Karpas-422 (cell line): ENCODE measurements around the gene WWOX. TPM values are rescaled to one million over a fixed set of nuclear protein-coding genes. Genes with fewer than 3 reads are reported as not detected.

Experiments used
- DNase-seq: peaks from one replicate; pipeline ENCODE4 v3.0.0-alpha.2; 2015
- H2AFZ ChIP-seq: fragments of 200-600 bp; sonication (generic); 2 replicates; pipeline ENCODE4 v1.6.1; 2014; ENCODE audit warnings: antibody characterized with exemption, low read length, mixed read lengths
- H3K27ac ChIP-seq: fragments of 200-600 bp; sonication (generic); 2 replicates; pipeline ENCODE4 v1.5.1; 2014; ENCODE audit warnings: mild to moderate bottlenecking, low read length, moderate library complexity
- H3K27me3 ChIP-seq: fragments of 200-600 bp; sonication (generic); 2 replicates; pipeline ENCODE4 v1.6.1; 2014; ENCODE audit warnings: low read length, mixed read lengths
- H3K36me3 ChIP-seq: fragments of 200-600 bp; sonication (generic); 2 replicates; pipeline ENCODE4 v1.6.1; 2014; ENCODE audit warnings: low read length, mixed read lengths; ENCODE audit not compliant: insufficient read depth
- H3K4me1 ChIP-seq: fragments of 200-600 bp; sonication (generic); 2 replicates; pipeline ENCODE4 v1.6.1; 2014; ENCODE audit warnings: mild to moderate bottlenecking, low read length, mixed read lengths
- H3K4me2 ChIP-seq: fragments of 200-600 bp; sonication (generic); 2 replicates; pipeline ENCODE4 v1.6.1; 2014; ENCODE audit warnings: low read length, low read depth, mild to moderate bottlenecking; ENCODE audit not compliant: poor library complexity, severe bottlenecking
- H3K4me3 ChIP-seq: fragments of 200-600 bp; sonication (generic); 2 replicates; pipeline ENCODE4 v1.5.1; 2014; ENCODE audit warnings: mild to moderate bottlenecking, antibody characterized with exemption, low read length, mixed read lengths
- H3K79me2 ChIP-seq: fragments of 200-600 bp; sonication (generic); 2 replicates; pipeline ENCODE4 v1.6.1; 2014; ENCODE audit warnings: mild to moderate bottlenecking, low read length, mixed read lengths
- H3K9ac ChIP-seq: fragments of 200-600 bp; sonication (generic); 2 replicates; pipeline ENCODE4 v1.6.0; 2014; ENCODE audit warnings: low read length
- H3K9me2 ChIP-seq: fragments of 200-600 bp; sonication (generic), shearing (Covaris generic); replicated peaks from 2 replicates; pipeline ENCODE4 v1.6.0; 2014; ENCODE audit warnings: mild to moderate bottlenecking, low read length, moderate library complexity; ENCODE audit not compliant: insufficient read depth
- H3K9me3 ChIP-seq: fragments of 300-700, 200-600 bp; sonication (generic); 2 replicates; pipeline ENCODE4 v1.6.1; 2014; ENCODE audit warnings: low read length, mixed read lengths
- H4K20me1 ChIP-seq: fragments of 200-600 bp; sonication (generic); 2 replicates; pipeline ENCODE4 v1.6.1; 2014; ENCODE audit warnings: mild to moderate bottlenecking, antibody characterized with exemption, low read length, low read depth; ENCODE audit not compliant: insufficient read depth
- total RNA-seq: library from RNA; depleted of rRNA; stranded (reverse); fragments of >200 nt; shearing (Covaris generic); gene quantifications from 2 replicates; pipeline ENCODE4 v1.2.3, GENCODE V29; 2014; ENCODE audit warnings: low replicate concordance

The WWOX gene
- total RNA-seq, 1 experiment from 2014 or later = 66.2 TPM

DNA sequence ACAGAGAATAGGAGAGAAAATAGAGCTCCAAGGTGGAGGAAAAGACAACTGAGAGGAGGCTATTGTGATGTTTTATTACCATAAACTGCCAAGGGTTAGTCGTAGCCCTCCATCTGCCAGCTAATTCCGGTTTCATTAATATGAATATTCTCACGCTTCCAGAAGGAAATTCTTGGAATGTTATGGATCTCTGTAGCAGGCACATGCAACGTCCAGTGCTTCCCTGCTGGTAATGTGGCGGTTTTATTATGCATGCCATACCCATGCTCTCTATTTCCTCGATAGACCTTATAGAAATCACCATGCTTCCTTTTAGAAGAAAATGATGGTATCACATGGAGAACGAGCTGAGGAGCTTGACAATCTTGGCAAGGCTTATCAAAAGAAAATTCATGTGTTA lies 1037.5 kb downstream of the WWOX start:
- Histone ChIP-seq H3K4me1 (no peaks in the 10 kb centered on the region), H3K27ac (no peak overlapping the region), H3K36me3 (no peaks in the 10 kb centered on the region)

DNA sequence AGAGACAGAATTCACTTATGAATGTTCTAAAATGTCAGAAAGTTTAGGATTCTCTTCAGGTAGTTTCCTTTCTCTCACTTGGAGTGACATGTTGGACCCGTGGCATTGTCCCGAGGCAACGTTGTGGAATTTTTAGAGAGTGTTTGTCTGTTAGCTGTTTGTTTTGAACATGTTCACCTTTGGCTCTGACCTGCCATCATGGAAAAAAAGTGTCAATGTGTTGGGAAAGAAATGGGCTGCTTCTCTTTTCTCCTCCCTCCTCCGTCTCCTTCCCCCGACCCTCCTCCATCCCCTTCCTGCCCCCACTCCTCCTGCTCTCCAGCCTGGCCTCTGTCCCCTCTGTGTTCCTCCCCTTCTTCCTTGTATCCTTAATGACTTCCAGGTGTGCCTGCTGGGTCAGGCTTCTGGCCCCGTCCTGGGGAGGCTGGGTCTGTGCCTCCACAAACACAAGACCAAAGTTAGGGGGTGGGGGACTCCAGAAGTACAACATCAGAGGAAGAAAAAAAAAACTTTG lies 1038.0 kb downstream of the WWOX start:
- Histone ChIP-seq H4K20me1 (no peaks in the 10 kb centered on the region), H3K4me1 (no peaks in the 10 kb centered on the region), H3K4me3 (no peak overlapping the region), H3K9ac (no peak overlapping the region), H3K36me3 (no peaks in the 10 kb centered on the region), H3K27me3 (no peaks in the 10 kb centered on the region), H3K79me2 (no peaks in the 10 kb centered on the region), H3K9me2 (no peaks in the 10 kb centered on the region), H2AFZ (no peak overlapping the region), H3K9me3 (no peaks in the 10 kb centered on the region), H3K27ac (no peak overlapping the region), H3K4me2 (no peak overlapping the region)
- DNase-seq = no peak

More for the DNA sequence above, 1037.5 kb downstream of the WWOX start:
- no peaks in the 10 kb centered on the region for H3K79me2 ChIP-seq
- H2AFZ ChIP-seq = no peak overlapping the region
- H3K9ac ChIP-seq = no peak overlapping the region
- no peak for DNase-seq
- H3K4me3 ChIP-seq = no peak overlapping the region
- H4K20me1 ChIP-seq = no peaks in the 10 kb centered on the region
- H3K4me2 ChIP-seq = no peak overlapping the region
- H3K9me3 ChIP-seq = no peaks in the 10 kb centered on the region
- no peaks in the 10 kb centered on the region for H3K9me2 ChIP-seq
- no peaks in the 10 kb centered on the region for H3K27me3 ChIP-seq

DNA sequence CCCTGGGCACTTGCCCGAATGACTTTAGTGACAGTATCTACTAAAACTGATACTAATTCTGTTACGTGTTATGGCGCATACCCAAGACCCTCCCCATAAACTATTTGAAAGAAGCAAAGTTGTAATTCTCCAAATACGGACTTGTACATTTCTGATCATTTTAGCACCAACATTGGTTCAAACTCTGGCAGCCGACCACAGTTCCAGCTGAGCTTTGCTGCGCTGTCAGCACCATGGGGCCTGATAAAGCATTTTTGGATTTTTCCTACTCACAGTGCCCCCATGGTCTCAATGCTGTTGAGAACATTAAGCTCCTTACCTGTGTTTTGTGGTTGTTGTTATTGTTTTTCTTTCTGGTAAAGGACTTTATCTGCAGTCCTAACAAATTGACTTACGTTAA lies 1040.3 kb downstream of the WWOX start:
- Histone ChIP-seq H3K79me2 (no peaks in the 10 kb centered on the region), H3K36me3 (no peaks in the 10 kb centered on the region), H3K27me3 (no peaks in the 10 kb centered on the region), H3K9ac (no peak overlapping the region), H3K27ac (no peak overlapping the region), H3K9me3 (no peaks in the 10 kb centered on the region), H4K20me1 (no peaks in the 10 kb centered on the region), H2AFZ (no peak overlapping the region), H3K9me2 (no peaks in the 10 kb centered on the region), H3K4me3 (no peak overlapping the region), H3K4me2 (no peak overlapping the region), H3K4me1 (no peaks in the 10 kb centered on the region)
- DNase-seq = no peak

DNA sequence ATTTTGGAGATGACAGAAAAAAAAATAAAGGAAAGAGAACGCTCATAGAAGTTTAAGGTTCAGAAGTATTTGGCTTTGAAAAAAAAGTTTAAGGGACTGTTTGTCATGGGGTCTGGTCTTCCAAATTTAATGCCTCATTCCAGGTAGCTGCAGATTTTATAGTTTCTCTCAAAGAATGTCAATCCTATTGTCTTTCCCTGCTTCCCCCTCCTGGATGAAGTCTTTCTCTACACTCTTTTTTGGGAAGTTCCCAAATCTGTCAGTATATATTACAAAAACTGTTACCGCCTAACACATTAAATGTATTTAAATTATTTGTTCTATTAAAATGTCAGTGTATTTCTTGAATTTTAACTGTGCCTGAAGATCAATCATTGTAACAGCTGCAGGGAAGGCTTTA lies 1043.6 kb downstream of the WWOX start:
- no peaks in the 10 kb centered on the region for H4K20me1 ChIP-seq
- no peaks in the 10 kb centered on the region for H3K4me1 ChIP-seq
- no peak for DNase-seq
- no peaks in the 10 kb centered on the region for H3K36me3 ChIP-seq
- H3K4me2 ChIP-seq = no peak overlapping the region
- no peaks in the 10 kb centered on the region for H3K79me2 ChIP-seq
- H3K9me3 ChIP-seq = no peaks in the 10 kb centered on the region
- H3K4me3 ChIP-seq = no peak overlapping the region
- no peak overlapping the region for H2AFZ ChIP-seq
- no peak overlapping the region for H3K9ac ChIP-seq
- H3K9me2 ChIP-seq = no peaks in the 10 kb centered on the region
- H3K27me3 ChIP-seq = no peaks in the 10 kb centered on the region
- no peak overlapping the region for H3K27ac ChIP-seq

DNA sequence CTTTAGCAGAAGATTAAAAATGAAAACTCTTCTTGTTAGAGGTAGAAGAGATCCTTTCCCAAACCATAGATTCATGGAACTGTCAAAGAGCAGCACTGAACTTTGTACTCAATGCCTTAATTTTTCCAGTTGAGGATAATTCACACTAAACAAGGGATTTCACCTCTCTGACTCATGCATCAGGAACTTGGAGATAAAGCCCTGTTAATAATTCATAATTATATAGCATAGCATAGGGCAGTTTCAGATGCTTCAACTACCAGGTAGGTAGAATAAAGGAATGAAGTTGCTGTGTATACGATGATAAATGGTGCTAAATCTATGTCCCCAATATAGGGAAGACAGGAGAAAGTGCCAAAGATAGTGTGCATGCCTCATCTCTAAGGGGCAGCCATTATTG lies 1050.7 kb downstream of the WWOX start:
- Histone ChIP-seq H3K27me3 (no peaks in the 10 kb centered on the region), H3K27ac (no peak overlapping the region), H3K79me2 (no peaks in the 10 kb centered on the region), H4K20me1 (no peaks in the 10 kb centered on the region), H3K9me3 (no peaks in the 10 kb centered on the region), H3K9ac (no peak overlapping the region), H3K36me3 (no peaks in the 10 kb centered on the region), H3K4me3 (no peak overlapping the region), H3K9me2 (no peaks in the 10 kb centered on the region), H3K4me2 (no peak overlapping the region), H3K4me1 (no peaks in the 10 kb centered on the region), H2AFZ (no peak overlapping the region)
- no peak for DNase-seq

DNA sequence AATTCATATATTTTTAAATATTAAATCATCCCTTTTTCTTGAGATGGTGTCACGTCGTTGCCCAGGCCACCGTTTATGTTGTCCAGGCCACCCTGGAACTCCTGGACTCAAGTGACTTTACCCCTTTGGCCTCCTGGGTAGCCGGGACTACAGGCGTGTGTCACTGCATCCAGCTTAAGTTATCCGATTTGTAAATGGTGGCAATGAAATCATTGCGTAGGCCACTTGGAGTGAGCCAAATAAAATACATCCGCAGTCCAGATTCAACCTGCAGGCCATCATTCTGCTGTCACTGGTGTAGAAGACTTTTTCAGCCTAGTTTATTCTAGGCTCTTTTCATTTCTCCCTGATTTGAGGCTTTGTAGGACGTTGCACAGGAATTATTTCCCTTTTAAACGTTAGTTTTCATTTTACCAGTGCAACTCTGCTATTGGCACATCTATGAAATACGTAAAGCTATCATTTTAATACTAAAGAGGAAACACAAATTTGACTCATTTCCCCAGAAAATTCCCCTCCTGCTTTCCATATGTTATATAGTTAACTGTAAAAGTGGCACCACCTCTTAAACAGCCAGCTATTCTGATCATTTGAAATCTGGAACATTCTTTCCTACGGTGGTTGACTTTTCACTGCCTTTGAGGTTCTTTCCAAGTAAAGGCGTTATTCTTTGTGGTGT lies 1051.3 kb downstream of the WWOX start:
- DNase-seq = no peak
- H2AFZ ChIP-seq = no peak overlapping the region
- H3K9me2 ChIP-seq = no peaks in the 10 kb centered on the region
- H3K9ac ChIP-seq = no peak overlapping the region
- H4K20me1 ChIP-seq = no peaks in the 10 kb centered on the region
- H3K4me2 ChIP-seq = no peak overlapping the region
- H3K36me3 ChIP-seq = no peaks in the 10 kb centered on the region
- no peaks in the 10 kb centered on the region for H3K9me3 ChIP-seq
- H3K27ac ChIP-seq = no peak overlapping the region
- no peaks in the 10 kb centered on the region for H3K4me1 ChIP-seq
- no peaks in the 10 kb centered on the region for H3K27me3 ChIP-seq
- no peaks in the 10 kb centered on the region for H3K79me2 ChIP-seq
- H3K4me3 ChIP-seq = no peak overlapping the region

DNA sequence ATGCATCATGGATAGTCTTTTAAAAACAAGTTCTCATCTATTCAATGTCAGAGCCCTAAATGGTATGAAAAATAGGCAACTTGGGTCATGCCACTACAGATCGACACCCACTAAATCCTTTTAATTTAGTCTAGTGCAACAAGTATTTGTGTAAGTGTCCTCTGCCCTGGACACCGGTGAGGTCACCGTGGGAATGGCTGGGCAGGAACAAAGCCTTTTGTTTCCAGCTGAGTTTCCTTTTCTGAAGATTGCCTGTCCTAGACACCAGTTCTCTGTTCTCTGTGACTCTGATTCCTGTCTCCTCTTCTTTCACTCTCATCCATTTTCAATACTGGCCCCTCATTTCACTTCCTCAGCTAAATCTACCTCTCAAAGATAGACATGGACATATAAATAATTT lies 1054.6 kb downstream of the WWOX start:
- H3K79me2 ChIP-seq = no peaks in the 10 kb centered on the region
- H3K9ac ChIP-seq = no peak overlapping the region
- H3K4me3 ChIP-seq = no peak overlapping the region
- H3K27me3 ChIP-seq = no peaks in the 10 kb centered on the region
- H3K36me3 ChIP-seq = no peaks in the 10 kb centered on the region
- no peak overlapping the region for H2AFZ ChIP-seq
- H4K20me1 ChIP-seq = no peaks in the 10 kb centered on the region
- DNase-seq = no peak
- no peaks in the 10 kb centered on the region for H3K9me2 ChIP-seq
- H3K27ac ChIP-seq = no peak overlapping the region
- no peaks in the 10 kb centered on the region for H3K9me3 ChIP-seq
- no peak overlapping the region for H3K4me2 ChIP-seq
- no peaks in the 10 kb centered on the region for H3K4me1 ChIP-seq

DNA sequence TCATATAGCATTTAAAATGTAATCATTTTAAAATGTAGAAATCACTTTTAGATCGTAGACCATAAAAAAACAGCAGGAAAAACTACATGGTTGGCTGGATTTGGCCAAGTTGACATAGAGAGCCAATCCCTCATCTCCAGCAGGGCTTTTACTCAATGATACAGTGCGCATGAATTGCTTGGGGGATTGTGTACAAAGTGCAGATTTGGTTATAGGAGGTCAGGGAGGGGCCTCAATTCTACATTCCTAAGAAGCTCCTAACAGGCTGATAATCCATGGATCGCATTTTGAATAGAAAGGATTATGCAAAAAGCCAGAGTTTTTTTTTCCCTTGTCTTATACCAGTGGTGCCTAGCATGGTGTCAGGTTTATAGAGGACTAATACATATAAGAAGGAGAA lies 1056.0 kb downstream of the WWOX start:
- Histone ChIP-seq H3K9me3 (no peaks in the 10 kb centered on the region), H3K27me3 (no peaks in the 10 kb centered on the region), H3K4me3 (no peak overlapping the region), H3K9ac (no peak overlapping the region), H2AFZ (no peak overlapping the region), H3K9me2 (no peaks in the 10 kb centered on the region), H4K20me1 (no peaks in the 10 kb centered on the region), H3K79me2 (no peaks in the 10 kb centered on the region), H3K27ac (no peak overlapping the region), H3K4me2 (no peak overlapping the region), H3K4me1 (no peaks in the 10 kb centered on the region), H3K36me3 (no peaks in the 10 kb centered on the region)
- no peak for DNase-seq
